T-helper 2 cell treated with Interferon-gamma antibody and Interleukin-4, amounts not matched to agents 5 μg/mL and 100 μg/mL, for 36 hours (primary cell): ENCODE results near the gene FAM174C.

Source experiments
- DNase-seq: peaks from one replicate; pipeline ENCODE4 v3.0.0; 2021; ENCODE audit warnings: low spot score
- H3K27ac Mint-ChIP-seq: one replicate; pipeline ENCODE4 v1.8.0; 2021; ENCODE audit warnings: mild to moderate bottlenecking, mixed read lengths
- H3K27me3 Mint-ChIP-seq: one replicate; pipeline ENCODE4 v1.8.0; 2021; ENCODE audit warnings: low read depth, mixed read lengths
- H3K36me3 Mint-ChIP-seq: one replicate; pipeline ENCODE4 v1.8.0; 2021; ENCODE audit warnings: low read depth, mixed read lengths
- H3K4me1 Mint-ChIP-seq: one replicate; pipeline ENCODE4 v1.8.0; 2021; ENCODE audit warnings: low read depth, mixed read lengths
- H3K4me3 Mint-ChIP-seq: one replicate; pipeline ENCODE4 v1.8.0; 2022; ENCODE audit warnings: mild to moderate bottlenecking, moderate library complexity, mixed read lengths
- H3K9me3 Mint-ChIP-seq: one replicate; pipeline ENCODE4 v1.8.0; 2021; ENCODE audit warnings: mixed read lengths

FAM174C gene

DNA sequence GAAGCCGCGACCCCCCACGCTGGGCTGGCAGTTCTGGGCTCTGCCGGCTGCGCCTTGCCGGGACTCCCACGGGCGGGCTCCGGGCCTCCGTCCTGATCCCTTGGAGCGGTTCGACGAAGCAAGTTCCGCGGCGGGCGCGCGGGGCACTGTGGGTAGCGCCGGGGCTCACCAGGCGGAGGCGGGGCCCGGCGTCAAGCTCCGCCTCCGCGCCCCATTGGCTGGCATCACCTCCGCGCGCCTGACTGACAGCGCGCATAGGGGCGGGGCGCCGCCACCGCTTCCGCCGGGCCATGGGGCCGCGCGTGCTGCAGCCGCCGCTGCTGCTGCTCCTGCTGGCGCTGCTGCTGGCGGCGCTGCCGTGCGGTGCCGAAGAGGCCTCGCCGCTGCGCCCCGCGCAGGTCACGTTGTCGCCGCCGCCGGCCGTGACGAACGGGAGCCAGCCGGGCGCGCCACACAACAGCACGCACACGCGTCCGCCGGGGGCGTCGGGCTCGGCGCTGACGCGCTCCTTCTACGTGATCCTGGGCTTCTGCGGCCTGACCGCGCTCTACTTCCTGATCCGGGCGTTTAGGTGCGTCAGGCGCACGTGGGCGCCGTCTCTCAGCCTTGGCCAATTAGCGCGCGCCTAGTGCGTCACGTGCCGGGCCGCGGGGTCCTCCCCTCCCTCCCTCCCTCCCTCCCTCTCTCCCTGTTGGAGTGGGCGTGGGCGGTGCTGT, at the start of gene FAM174C:
Gene FAM174C, plus strand, starts transcription at position 271 of the 716 bp plus-strand sequence. Its CDS starts 20 bp downstream, at position 291.
- H3K36me3 Mint-ChIP-seq: peaks cover 59% of the 10 kb centered on the region
- H3K4me3 Mint-ChIP-seq: peak within 1 kb of the TSS; percentile 88
- H3K27me3 Mint-ChIP-seq: no peaks in the 10 kb centered on the region
- DNase-seq: peak; percentile 96
- no peaks in the 10 kb centered on the region for H3K9me3 Mint-ChIP-seq
- peak within 1 kb of the TSS; percentile 97 for H3K27ac Mint-ChIP-seq
- peaks cover 27% of the 10 kb centered on the region for H3K4me1 Mint-ChIP-seq

DNA sequence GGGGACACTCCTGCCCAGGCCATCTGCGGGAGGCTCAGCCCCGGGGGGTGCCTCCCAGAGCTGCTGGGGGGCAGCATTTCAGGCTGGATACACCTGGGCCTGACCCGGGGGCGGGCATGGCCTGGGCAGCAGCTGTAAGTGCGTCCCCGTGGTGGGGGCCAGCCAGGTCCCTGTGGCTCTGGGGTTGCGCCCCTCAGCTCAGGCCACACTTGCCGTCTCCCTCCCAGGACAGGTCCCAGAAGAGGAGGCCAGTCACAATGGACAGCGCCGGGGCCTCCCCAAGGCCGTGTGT, 49.2 kb upstream of the FAM174C start:
- Mint-ChIP-seq H3K4me1 (no peaks in the 10 kb centered on the region), H3K27ac (no peak overlapping the region), H3K9me3 (no peaks in the 10 kb centered on the region), H3K27me3 (no peaks in the 10 kb centered on the region), H3K36me3 (no peaks in the 10 kb centered on the region), H3K4me3 (no peak overlapping the region)
- no peak for DNase-seq

DNA sequence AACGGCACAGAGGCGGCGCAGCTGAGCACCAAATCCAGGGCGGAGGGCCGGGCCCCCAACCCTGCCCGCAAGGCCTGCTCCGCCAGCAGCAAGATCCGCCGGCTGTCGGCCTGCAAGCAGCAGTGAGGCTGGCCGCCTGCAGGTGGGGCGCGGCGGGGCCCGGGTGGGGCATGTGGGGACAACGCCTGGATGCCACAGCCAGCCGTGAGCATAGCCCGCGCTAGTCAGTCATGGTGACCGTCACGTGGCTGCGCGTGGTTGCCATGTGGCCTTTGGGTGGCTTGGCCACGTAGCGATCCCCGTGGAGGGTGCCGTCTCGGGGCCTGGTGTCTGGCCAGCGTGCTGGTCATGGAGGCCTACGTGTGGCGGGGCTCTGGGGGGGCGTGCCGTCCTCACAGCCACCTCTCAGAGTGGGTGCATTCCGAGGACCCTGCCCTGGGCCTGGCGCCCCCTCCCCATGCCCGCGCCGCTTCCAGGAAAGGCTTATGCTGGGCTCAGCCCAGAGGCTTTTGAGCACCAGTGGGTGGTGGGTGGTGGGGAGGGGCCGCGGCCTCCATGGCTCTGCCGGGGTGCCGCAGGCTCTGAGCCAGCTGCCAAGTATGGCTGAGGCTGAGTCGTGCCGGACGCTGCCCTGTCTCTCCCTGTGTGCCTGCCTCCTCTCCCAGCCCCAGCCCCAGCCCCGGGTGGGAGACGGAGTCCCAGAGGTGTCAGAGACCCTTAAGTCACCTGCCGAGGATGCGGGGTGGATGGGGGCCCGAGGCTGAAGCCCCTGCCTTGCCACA, 48.6 kb upstream of the FAM174C start:
- no peaks in the 10 kb centered on the region for H3K27me3 Mint-ChIP-seq
- H3K27ac Mint-ChIP-seq: no peak overlapping the region
- no peaks in the 10 kb centered on the region for H3K36me3 Mint-ChIP-seq
- H3K4me1 Mint-ChIP-seq: no peaks in the 10 kb centered on the region
- H3K4me3 Mint-ChIP-seq: no peak overlapping the region
- DNase-seq: no peak
- no peaks in the 10 kb centered on the region for H3K9me3 Mint-ChIP-seq

DNA sequence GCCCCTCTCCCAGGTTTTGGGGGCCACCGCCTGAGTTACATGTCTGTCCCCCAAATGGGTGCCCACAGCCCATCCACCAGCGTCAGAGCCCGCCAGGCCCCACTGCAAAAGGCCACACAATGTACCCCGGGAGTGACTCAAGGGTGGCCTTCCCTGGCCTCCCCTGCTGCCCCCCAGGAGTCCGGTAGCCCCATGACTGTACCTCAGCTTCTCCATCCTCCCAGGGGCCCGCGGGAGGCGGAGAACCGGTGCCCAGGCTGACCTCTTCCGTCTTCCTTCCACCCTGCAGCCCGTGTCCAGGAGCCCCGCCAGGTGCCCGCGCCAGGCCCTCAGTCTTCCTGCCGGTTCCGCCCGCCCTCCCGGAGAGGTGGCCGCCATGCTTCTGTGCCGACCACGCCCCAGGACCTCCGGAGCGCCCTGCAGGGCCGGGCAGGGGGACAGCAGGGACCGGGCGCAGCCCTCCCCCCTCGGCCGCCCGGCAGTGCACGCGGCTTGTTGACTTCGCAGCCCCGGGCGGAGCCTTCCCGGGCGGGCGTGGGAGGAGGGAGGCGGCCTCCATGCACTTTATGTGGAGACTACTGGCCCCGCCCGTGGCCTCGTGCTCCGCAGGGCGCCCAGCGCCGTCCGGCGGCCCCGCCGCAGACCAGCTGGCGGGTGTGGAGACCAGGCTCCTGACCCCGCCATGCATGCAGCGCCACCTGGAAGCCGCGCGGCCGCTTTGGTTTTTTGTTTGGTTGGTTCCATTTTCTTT, 47.9 kb upstream of the FAM174C start:
- Mint-ChIP-seq H3K27me3 (no peaks in the 10 kb centered on the region), H3K4me1 (no peaks in the 10 kb centered on the region), H3K36me3 (no peaks in the 10 kb centered on the region), H3K9me3 (no peaks in the 10 kb centered on the region), H3K27ac (no peak overlapping the region), H3K4me3 (no peak overlapping the region)
- no peak for DNase-seq

DNA sequence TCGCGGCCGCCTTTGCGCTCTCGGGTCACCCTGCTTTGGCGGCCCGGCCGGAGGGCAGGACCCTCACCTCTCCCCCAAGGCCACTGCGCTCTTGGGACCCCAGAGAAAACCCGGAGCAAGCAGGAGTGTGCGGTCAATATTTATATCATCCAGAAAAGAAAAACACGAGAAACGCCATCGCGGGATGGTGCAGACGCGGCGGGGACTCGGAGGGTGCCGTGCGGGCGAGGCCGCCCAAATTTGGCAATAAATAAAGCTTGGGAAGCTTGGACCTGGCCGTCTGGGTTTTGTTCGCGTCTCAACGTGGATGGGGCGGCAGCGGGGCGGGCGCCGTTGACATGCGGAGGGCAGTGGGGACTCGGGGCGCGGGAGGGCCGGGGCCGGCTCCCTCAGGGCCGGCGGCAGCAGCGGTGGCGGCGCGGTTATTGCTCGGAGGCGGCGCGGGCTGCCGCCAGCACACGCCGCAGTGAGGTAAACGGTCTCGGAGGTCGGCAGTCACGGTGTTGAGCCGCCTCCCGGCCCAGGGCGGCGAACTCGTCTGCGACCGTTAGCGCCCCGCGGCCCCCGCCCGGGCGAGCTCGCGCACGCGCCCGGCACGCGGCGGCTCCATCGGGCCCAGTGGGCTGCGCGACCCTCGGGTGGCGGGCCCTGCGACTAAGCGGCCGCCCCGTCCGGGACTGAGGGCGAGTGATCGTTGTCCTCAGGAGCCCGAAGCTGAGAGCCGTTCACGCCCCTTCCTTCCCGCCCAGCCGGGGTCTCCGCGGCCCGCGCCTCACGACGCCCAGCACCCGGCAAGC, 47.0 kb upstream of the FAM174C start:
- Mint-ChIP-seq H3K36me3 (no peaks in the 10 kb centered on the region), H3K9me3 (no peaks in the 10 kb centered on the region), H3K27ac (no peak overlapping the region), H3K4me3 (no peak overlapping the region), H3K4me1 (no peaks in the 10 kb centered on the region), H3K27me3 (no peaks in the 10 kb centered on the region)
- DNase-seq: no peak

DNA sequence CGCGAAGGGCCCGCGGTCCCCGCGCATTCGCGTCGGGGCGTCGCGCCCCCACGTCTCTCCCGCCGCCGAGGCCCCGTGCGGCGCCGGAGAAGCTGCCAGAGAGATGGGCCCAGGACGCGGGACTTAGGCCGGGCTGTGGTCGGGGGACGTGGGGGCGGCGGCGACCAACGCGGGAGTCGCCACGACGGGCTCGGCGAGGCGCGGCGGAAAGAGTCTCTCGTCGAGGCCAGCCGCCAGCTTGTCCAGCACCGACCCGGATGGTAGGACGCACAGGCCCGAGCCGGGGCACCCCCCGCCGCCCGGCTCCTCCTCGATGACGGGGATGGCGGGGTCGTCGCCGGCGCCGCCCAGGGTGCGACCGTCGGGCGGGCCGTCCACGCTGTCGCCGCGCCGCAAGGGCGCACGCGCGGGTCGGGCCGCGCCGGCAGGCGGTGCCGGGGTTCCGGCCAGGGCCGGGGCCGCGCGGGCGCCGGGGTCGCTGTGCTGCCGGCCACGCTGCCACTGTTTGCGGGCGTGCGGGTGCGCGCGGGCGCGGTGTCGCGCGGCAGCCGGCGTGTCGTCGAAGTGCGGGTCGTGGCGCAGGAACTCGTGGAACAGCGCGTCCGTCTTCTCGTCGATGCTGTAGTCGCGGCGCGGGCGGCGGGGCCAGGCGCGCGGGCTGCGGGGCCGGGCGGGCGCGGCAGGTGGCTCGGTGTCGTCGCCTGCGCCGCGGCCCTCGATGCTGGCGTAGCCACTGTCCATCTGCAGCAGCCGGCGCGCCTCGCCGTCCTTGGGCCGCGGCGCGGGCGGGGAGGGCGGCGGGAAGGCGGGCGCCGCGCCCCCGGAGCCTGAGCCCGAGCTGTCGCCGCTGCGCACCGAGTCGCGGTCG, 46.0 kb upstream of the FAM174C start:
- H3K27ac Mint-ChIP-seq: no peak overlapping the region
- no peaks in the 10 kb centered on the region for H3K27me3 Mint-ChIP-seq
- H3K9me3 Mint-ChIP-seq: no peaks in the 10 kb centered on the region
- H3K4me3 Mint-ChIP-seq: no peak overlapping the region
- H3K36me3 Mint-ChIP-seq: no peaks in the 10 kb centered on the region
- H3K4me1 Mint-ChIP-seq: no peaks in the 10 kb centered on the region
- DNase-seq: no peak

DNA sequence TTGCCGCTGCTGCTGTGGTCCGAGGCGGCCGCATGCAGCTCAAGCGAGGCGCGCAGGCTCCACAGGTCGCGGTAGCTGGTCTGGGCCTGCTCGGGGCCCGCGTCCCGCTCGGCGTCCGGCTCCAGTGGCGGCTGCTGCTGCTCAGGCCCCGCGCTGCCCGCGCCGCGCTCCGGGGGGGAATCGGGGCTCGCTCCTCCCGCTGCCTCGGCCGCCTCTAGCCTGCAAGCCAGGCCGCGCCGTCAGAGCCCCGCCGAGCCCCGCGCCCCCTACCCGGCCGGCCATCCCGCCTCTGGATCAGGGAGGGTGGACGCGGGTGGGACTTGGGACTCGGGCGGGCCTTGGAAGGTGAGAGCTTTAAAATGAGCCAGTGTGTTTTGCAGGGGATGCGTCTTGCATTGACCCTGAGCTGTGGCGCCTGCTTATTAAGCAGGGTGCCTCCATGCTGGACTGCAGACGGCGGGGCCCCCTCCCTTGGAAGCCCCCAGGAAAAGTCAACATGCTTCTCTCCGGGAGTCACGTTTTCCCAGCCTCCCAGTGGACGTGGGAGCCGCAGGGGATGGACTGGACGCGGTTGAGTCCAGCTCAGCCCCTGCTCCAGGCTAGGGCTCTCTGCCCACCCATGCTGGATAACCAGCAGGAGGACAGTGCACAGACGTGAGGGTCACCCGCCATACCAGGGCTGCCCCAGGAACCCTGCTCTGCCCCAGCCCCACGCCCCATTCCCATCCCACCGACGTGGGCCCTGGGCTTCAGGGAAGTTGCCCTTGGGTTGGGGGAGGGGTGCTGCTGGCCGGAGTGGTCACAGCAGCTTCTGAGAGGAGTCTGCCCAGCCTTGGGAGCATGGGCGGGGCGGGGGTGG, 45.2 kb upstream of the FAM174C start:
- H3K27ac Mint-ChIP-seq: no peak overlapping the region
- DNase-seq: no peak
- H3K4me1 Mint-ChIP-seq: no peaks in the 10 kb centered on the region
- H3K4me3 Mint-ChIP-seq: no peak overlapping the region
- no peaks in the 10 kb centered on the region for H3K36me3 Mint-ChIP-seq
- no peaks in the 10 kb centered on the region for H3K9me3 Mint-ChIP-seq
- no peaks in the 10 kb centered on the region for H3K27me3 Mint-ChIP-seq

DNA sequence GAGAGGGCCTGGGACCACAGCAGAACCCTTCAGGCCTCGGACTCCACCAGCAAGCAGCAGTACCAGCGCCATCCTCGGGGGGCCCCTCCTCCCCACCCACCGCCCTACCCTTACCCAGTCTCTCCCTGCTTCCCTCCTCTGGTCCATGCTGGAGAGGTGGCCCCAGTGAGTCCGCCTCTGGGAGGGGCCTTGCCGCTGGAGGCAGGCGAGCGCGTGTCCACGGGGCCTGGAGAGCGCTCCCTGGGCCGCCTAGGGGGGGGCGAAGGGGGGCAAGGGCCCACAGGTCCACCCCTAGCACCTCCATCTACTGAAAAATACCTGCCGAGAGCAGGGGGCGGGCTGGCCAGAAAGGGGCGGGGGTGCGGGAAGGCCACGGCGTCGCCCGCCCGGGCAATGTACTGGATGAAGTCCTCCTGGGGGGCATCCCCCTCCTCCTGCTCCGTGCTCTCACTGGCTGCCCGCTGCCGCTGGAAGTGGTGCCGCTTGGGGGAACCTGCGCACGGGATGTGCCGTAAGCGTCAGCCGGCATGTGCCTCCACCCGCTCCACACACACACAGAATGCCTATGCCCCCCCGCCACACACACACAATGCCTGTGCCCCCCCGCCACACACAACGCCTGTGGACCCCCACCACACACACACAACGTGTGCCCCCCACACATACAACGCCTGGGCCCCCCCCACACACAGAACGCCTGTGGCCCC, 44.4 kb upstream of the FAM174C start:
- DNase-seq: no peak
- Mint-ChIP-seq H3K27ac (no peak overlapping the region), H3K4me1 (no peaks in the 10 kb centered on the region), H3K4me3 (no peak overlapping the region), H3K27me3 (peaks cover under 1% of the 10 kb centered on the region), H3K36me3 (no peaks in the 10 kb centered on the region), H3K9me3 (no peaks in the 10 kb centered on the region)

DNA sequence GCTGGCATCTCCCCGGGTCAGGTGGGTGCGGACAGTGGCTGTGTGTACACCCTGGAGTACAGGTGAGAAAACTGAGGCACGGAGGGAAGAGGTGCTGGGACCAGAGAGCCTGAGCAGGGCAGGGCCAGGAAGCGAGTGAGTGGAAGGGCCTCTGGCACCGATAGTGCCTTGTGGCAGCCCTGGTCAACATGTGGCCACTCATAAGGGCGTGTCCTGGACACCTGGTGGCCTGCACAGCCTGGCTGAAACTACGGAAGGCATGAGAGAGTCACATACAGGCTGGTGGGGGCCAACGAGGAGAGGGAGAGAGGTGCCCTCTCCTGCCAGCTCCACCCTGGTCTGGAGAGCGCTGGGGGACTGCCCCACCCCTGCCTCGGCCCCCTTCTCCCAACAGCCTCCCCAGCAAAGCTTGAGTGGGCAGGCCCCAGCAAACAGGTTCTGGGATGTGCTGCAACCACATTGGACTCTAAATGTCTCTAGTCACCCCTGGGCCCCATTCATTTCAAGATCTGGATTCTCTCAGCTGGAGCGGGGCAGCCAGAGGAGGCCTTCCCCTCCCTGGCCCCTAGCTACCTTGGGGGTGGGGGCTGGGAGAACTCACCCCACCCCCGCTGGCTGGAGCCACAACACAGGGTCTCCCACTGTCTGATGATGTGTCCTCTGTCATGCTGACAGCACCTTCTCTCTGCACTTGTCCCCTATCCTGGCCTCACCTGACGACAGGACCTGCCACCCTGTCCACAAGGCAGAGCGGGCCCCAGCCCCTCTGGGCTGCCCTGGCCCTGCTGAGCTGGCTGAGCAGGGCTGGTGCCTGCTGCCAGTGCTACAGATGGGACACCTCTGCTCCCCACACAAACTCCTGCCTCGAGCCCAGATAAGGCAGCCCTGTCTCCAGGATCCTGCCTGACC, 43.3 kb upstream of the FAM174C start:
- Mint-ChIP-seq H3K4me1 (no peaks in the 10 kb centered on the region), H3K4me3 (no peak overlapping the region), H3K27me3 (peaks cover 5% of the 10 kb centered on the region), H3K27ac (peak overlapping the region; percentile 31), H3K9me3 (no peaks in the 10 kb centered on the region), H3K36me3 (no peaks in the 10 kb centered on the region)
- no peak for DNase-seq

DNA sequence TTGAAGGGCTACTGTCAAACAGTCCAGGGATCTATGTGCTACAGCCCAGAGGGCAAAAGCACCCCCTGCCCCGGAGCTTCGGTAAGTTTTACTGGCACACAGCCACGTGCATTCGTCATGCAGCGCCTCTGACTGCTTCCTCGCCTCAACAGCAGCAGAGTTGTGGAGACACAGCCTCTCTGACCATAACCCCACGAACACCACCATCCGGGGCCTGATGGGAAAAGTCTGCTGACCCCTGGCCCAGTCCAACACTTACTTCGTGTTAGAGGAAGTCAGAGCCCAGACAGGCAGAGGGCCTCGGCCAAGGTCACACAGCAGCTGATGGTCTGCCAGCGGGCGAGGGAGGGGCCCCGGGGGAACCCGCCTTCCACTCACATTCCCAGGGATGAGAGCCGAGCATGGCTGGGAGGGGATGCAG, 42.7 kb upstream of the FAM174C start:
- H3K27ac Mint-ChIP-seq: no peak overlapping the region
- H3K4me3 Mint-ChIP-seq: no peak overlapping the region
- DNase-seq: no peak
- H3K36me3 Mint-ChIP-seq: no peaks in the 10 kb centered on the region
- peaks cover 5% of the 10 kb centered on the region for H3K27me3 Mint-ChIP-seq
- no peaks in the 10 kb centered on the region for H3K4me1 Mint-ChIP-seq
- H3K9me3 Mint-ChIP-seq: no peaks in the 10 kb centered on the region

DNA sequence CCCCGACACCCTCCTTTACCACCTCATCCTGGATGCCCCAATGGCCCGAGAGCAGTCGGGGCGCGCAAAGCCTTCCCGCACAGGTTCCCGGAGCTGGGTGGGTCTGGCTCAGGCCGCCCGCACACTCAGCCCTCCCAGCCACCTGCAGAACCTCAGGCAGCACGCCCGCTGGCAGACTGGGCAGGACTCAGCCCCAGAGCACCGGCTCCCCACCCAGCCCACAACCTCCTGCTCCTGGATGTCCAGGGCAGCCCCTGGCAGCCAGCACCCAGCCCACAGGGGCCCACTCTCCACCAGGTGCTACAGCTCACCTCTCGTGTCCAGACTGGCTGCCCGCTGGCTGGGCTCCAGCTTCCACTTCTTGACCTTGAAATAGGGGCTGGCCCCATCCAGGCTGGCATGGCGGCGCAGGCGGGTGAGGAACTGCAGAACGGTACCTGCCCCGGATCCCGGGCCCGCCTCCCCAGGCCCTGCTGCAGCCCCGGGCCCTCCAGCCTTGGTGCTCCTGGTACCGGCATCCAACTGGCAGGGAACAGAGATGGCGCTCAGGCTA, 42.1 kb upstream of the FAM174C start:
- Mint-ChIP-seq H3K4me3 (no peak overlapping the region), H3K9me3 (no peaks in the 10 kb centered on the region), H3K27me3 (peaks cover 5% of the 10 kb centered on the region), H3K27ac (no peak overlapping the region), H3K4me1 (no peaks in the 10 kb centered on the region), H3K36me3 (no peaks in the 10 kb centered on the region)
- DNase-seq: no peak
